Tibial nerve (tissue), 3 donors: Measurements from ENCODE around the gene PDE4DIP.
"Not testable (repeated sequence)": the region's sequence is repeated elsewhere in the genome, so short reads cannot be mapped to it uniquely, and the experiment has no call there.

Experiments used
- CTCF ChIP-seq, 5 experiments: fragments of 200-600 bp in 3 of 5; fragments of 450-650 bp in 2 of 5; sonication (generic) in 3 of 5; IDR thresholded peaks; one replicate each; pipeline ENCODE4 v1.5.1; 2016 to 2019; ENCODE audit warnings: antibody characterized with exemption in 5 of 5, mild to moderate bottlenecking in 3 of 5, moderate library complexity in 2 of 5
- POLR2A ChIP-seq, 2 donors: fragments of 450-650 bp; IDR thresholded peaks; one replicate each; pipeline ENCODE4 v1.6.1; 2017; ENCODE audit warnings: antibody characterized with exemption in 2 of 2, mild to moderate bottlenecking in 2 of 2, moderate library complexity in 2 of 2

GRCh38 chr1:148952253-148952937, 108.2 kb downstream of the PDE4DIP start:
- not testable (repeated sequence) for TF ChIP-seq CTCF, POLR2A (IDR thresholded peaks at IDR 0.05)
